Measurements from ENCODE around the gene C3orf38. TPM values are rescaled to one million over a fixed set of nuclear protein-coding genes. Genes with fewer than 3 reads are reported as not detected.

C3orf38 gene
- total RNA-seq, 1 experiment from 2014 or later: 18.6 TPM

DNA sequence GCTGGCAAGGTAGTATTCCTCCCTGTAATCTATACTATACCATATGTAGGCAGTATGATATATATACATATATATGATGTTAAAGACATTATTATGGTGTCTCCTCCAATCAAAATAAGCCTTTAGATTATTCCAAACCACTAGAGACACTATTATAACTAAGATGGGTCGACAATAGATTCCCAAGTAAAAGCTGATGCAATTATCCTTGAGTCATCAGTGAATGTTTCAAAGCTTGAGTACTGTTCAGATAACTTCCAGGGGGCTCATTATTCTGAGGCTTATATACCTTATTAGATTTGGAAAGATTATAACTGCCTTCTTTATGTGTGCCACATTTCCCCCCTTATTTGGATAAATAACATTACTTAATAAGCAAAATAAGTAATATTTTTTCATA lies 11.9 kb upstream of the C3orf38 start:
- Histone ChIP-seq H3K79me2 (ENCODE audit: low read depth) (no peaks in the 10 kb centered on the region), H3F3A (ENCODE audit: insufficient read depth, low read depth) (no peaks in the 10 kb centered on the region; the same call in 1 of the 2 replicates), H2AFZ (no peak overlapping the region), H3K27me3 (ENCODE audit: insufficient read depth, low read depth) (no peaks in the 10 kb centered on the region), H3K36me3 (ENCODE audit: low read depth) (peaks cover 26% of the 10 kb centered on the region), H3K4me2 (no peak overlapping the region), H3K9me3 (ENCODE audit: insufficient read depth, low read depth) (no peaks in the 10 kb centered on the region), H3K9me2 (ENCODE audit: insufficient read depth) (no peaks in the 10 kb centered on the region), H3K27ac (no peak overlapping the region), H4K20me1 (ENCODE audit: insufficient read depth) (no peaks in the 10 kb centered on the region), H3K4me1 (replicated peaks; ENCODE audit: insufficient read depth) (no peaks in the 10 kb centered on the region), H3K4me3 (no peak overlapping the region)
- POLR2A ChIA-PET (ENCODE audit: unreplicated experiment): no interaction called here
- intact Hi-C loops (cut with micrococcal nuclease; ENCODE audit: unreplicated experiment): no loop called here
- CTCF ChIA-PET: no interaction called here
- BruUV-seq (replicated peaks): no TSS peak
- no peak for DNase-seq
- TF ChIP-seq EZH2 (IDR thresholded peaks at IDR 0.05; ENCODE audit: low read depth): no peak
- TF ChIP-seq, protein P1, sequence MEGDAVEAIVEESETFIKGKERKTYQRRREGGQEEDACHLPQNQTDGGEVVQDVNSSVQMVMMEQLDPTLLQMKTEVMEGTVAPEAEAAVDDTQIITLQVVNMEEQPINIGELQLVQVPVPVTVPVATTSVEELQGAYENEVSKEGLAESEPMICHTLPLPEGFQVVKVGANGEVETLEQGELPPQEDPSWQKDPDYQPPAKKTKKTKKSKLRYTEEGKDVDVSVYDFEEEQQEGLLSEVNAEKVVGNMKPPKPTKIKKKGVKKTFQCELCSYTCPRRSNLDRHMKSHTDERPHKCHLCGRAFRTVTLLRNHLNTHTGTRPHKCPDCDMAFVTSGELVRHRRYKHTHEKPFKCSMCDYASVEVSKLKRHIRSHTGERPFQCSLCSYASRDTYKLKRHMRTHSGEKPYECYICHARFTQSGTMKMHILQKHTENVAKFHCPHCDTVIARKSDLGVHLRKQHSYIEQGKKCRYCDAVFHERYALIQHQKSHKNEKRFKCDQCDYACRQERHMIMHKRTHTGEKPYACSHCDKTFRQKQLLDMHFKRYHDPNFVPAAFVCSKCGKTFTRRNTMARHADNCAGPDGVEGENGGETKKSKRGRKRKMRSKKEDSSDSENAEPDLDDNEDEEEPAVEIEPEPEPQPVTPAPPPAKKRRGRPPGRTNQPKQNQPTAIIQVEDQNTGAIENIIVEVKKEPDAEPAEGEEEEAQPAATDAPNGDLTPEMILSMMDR (conservative IDR thresholded peaks at IDR 0.05): no peak

DNA sequence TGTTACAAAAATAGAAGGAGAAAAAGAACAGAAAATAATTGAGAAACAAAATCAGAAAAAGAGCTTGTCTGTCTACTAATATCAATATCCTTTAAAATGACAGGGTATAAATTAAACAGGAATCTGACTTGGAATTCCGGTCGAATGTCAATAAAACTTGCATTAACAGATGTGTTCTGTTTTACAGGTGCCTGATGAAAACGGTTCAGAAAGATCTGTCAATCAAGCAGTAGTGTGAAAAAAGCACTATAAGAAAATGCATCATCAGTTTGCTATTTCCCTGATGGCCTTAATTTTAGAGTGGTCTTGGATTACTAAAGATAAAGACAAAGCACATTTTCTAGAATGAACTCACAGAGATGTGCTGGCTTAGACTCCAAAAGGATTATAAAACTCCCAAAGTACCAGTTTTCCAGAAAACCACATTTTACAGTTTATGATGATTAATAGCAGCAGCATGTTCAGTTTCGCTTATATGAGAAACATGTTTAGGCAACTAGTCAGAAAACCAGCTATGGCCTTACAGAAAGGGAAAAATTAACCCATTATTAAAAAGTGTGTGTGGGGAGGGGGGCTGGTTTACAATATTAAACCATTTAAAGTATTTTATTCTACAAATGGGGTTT lies 8.2 kb upstream of the C3orf38 start:
- H3K4me1 ChIP-seq (replicated peaks; ENCODE audit: insufficient read depth): no peaks in the 10 kb centered on the region
- H3K27ac ChIP-seq: no peak overlapping the region
- POLR2A ChIA-PET (ENCODE audit: unreplicated experiment): no interaction called here
- H3K9me3 ChIP-seq (ENCODE audit: insufficient read depth, low read depth): no peaks in the 10 kb centered on the region
- no peak for DNase-seq
- no peak overlapping the region for H3K4me2 ChIP-seq
- TF ChIP-seq, protein P1 (conservative IDR thresholded peaks at IDR 0.05): no peak
- no peak for TF ChIP-seq EZH2 (IDR thresholded peaks at IDR 0.05; ENCODE audit: low read depth)
- no peaks in the 10 kb centered on the region for H4K20me1 ChIP-seq (ENCODE audit: insufficient read depth)
- H3K27me3 ChIP-seq (ENCODE audit: insufficient read depth, low read depth): no peaks in the 10 kb centered on the region
- H3K4me3 ChIP-seq: no peak overlapping the region
- peaks cover 3% of the 10 kb centered on the region; the same call in 1 of the 2 replicates for H3K79me2 ChIP-seq (ENCODE audit: low read depth)
- H2AFZ ChIP-seq: no peak overlapping the region
- CTCF ChIA-PET: no interaction called here
- H3K36me3 ChIP-seq (ENCODE audit: low read depth): peaks cover 21% of the 10 kb centered on the region
- intact Hi-C loops (cut with micrococcal nuclease; ENCODE audit: unreplicated experiment): no loop called here
- no peaks in the 10 kb centered on the region for H3K9me2 ChIP-seq (ENCODE audit: insufficient read depth)
- H3F3A ChIP-seq (ENCODE audit: insufficient read depth, low read depth): no peaks in the 10 kb centered on the region; the same call in 1 of the 2 replicates
- no TSS peak for BruUV-seq (replicated peaks)

DNA sequence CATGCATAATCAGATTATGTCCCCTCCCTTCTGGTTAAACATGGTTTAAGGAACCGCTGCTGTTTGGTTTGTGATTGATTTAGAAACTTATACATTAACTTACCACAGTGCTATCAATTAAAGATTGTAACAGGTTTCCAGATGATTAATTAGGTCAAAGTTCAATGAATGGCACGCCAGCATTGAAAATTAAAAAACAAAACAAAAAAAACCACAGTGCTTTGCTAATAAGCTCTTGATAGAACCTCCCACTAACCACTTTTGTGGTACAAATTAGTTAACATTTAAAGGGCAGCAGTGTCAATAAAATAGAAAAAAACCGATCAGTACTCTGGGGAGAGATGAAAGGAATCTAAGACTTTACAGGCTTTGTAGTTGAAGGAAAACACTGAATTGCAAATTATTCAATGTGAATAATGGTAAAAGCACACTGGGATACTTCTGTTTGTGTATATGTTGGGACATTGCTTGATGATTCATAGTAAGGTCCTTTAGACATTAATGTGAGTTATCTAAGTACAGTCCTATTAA lies 7.6 kb upstream of the C3orf38 start:
- Histone ChIP-seq H3K27ac (no peak overlapping the region), H4K20me1 (ENCODE audit: insufficient read depth) (no peaks in the 10 kb centered on the region), H3K36me3 (ENCODE audit: low read depth) (peaks cover 21% of the 10 kb centered on the region), H3K4me3 (no peak overlapping the region), H3K9me2 (ENCODE audit: insufficient read depth) (no peaks in the 10 kb centered on the region), H3K4me1 (replicated peaks; ENCODE audit: insufficient read depth) (no peaks in the 10 kb centered on the region), H2AFZ (no peak overlapping the region), H3K27me3 (ENCODE audit: insufficient read depth, low read depth) (no peaks in the 10 kb centered on the region), H3F3A (ENCODE audit: insufficient read depth, low read depth) (no peaks in the 10 kb centered on the region; the same call in 1 of the 2 replicates), H3K4me2 (no peak overlapping the region), H3K9me3 (ENCODE audit: insufficient read depth, low read depth) (no peaks in the 10 kb centered on the region), H3K79me2 (ENCODE audit: low read depth) (peaks cover 8% of the 10 kb centered on the region; the same call in 1 of the 2 replicates)
- no TSS peak for BruUV-seq (replicated peaks)
- CTCF ChIA-PET: no interaction called here
- intact Hi-C loops (cut with micrococcal nuclease; ENCODE audit: unreplicated experiment): no loop called here
- TF ChIP-seq, protein P1 (conservative IDR thresholded peaks at IDR 0.05): no peak
- no peak for TF ChIP-seq EZH2 (IDR thresholded peaks at IDR 0.05; ENCODE audit: low read depth)
- DNase-seq: no peak
- POLR2A ChIA-PET (ENCODE audit: unreplicated experiment): no interaction called here
